ENCODE measurements around the gene SRPK2. TPM values are rescaled to one million over a fixed set of nuclear protein-coding genes. Genes with fewer than 3 reads are reported as not detected.
A peak's percentile ranks its signal among the peaks of the same experiment; 100 is the strongest.
"Not testable (repeated sequence)": the region's sequence is repeated elsewhere in the genome, so short reads cannot be mapped to it uniquely, and the experiment has no call there.

The SRPK2 gene
- total RNA-seq, 1 donor from 2014 or later: 45.0 TPM

DNA sequence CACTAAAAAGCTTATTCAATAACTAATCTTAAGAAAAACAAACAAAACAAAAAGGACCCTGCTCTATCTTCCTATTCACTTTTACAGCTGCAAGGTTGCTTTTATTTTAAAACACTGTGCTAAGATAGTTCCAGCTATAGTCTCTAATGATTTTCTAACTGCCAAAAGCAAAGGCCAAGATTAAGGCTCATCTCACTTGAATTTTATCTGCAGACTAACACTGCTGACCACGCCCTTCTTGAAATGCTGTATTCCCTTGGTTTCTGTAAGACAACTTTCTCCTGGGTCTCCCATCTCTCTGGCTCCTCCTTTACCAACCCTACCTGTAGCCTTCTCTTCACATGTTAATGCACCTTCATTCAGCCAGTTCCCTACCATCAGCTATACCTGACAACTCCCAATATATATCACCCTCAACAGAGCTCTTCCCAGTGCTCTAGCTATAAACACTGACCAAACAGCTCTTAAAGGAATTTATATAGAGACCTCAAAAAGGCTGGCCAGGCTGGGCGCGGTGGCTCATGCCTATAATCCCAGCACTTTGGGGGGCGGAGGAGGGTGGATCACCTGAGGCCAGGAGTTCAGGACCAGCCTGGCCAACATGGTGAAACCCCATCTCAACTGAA, 11.7 kb downstream of the SRPK2 start:
- no peak for DNase-seq (ENCODE audit: low spot score)

DNA sequence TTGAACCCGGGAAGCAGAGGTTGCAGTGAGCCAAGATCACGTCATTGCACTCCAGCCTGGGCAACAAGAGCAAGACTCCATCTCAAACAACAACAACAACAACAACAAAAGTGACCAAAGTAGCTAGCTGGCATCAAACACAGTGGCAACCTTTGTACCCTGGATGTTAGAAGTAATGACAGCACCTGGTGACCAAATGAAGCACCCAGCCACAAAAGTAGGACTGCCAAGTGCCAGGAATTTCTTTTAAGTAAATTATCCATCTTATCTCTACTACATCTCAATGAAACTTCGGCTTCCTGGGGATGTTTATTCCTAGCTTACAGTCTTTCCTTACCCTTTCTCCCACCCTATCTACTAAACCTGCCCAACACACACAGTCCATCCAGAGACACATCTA, 18.8 kb downstream of the SRPK2 start:
- no peak for DNase-seq (ENCODE audit: low spot score)

DNA sequence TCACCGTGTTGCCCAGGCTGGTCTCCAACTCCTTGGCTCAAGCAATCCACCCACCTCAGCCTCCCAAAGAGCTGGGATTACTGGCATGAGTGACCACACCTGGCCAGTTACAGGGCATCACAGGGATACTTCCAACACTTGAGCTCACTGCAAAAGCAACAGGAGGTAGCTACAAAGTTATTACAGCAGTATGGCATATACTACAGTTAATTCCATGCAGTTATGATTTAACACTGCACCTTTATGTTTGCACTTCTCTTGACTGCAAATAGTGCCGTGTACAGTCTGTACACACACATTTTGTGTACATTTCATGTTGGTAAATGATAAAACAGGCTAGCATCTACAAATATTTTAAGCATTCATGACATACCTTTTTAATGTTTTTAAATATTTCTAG, 21.3 kb downstream of the SRPK2 start:
- DNase-seq (ENCODE audit: low spot score): no peak

DNA sequence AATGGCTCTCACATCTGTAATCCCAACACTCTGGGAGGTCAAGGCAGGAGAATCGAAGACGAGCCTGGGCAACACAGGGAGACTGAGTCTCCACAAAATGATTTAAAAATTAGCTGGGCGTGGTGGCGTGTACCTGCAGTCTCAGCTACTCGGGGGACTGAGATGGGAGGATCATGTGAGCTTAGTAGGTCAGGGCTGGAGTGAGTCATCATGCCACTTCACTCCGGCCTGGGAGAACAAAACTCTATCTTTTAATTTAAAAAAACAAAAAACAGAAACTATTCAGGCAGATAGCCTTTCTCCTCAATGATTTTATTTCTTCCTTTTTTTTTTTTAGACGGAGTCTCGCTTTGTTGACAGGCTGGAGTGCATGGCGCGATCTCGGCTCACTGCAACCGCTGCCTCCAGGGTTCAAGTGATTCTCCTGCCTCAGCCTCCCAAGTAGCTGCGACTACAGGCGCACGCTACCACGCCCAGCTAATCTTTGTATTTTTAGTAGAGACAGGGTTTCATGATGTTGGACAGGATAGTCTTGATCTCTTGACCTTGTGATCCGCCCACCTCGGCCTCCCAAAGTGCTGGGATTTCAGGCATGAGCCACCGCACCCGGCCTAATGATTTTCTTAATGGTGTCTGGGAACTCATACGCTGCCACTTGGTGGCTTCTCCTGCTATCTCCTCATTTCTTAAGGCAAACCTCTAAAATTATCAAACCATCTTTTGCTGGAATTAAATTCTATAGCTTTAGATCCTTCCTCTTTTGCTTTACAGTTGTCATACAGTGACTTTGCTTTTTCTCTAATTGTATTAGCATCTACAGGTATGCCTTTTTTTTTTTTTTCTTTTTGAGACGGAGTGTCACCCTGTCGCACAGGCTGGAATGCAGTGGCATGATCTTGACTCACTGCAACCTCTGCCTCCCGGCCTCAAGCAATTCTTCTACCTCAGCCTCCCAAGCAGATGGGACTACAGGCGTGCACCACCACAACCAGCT, 22.9 kb downstream of the SRPK2 start:
- DNase-seq (ENCODE audit: low spot score): no peak

DNA sequence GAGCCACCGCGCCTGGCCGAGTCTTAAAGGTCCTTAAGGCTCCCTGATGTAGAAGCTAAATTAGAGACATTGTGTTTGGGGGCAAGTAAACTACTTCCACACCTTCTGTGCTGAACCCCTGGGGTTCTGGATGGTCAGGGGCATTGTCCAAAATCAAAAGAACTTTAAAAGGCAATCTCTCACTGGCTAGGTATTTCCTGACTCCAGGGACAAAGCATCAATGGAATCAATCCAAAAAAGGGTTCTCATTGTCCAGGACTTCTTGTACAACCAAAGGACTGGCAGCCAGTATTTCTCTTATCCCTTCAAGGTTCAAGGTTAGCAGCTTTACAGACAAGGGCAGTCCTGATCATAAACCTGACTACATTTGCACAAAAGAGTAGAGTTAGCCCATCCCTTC, 24.0 kb downstream of the SRPK2 start:
- DNase-seq (ENCODE audit: low spot score): no peak

DNA sequence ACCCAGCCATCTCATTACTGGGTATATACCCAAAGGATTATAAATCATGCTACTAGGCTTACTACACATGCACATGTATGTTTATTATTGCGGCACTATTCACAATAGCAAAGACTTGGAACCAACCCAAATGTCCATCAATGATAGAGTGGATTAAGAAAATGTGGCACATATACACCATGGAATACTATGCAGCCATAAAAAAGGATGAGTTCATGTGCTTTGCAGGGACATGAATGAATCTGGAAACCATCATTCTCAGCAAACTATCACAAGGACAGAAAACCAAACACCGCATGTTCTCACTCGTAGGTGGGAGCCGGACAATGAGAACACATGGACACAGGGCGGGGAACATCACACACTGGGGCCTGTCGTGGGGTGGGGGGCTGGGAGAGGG, 25.1 kb downstream of the SRPK2 start:
- DNase-seq (ENCODE audit: low spot score): not testable (repeated sequence)

DNA sequence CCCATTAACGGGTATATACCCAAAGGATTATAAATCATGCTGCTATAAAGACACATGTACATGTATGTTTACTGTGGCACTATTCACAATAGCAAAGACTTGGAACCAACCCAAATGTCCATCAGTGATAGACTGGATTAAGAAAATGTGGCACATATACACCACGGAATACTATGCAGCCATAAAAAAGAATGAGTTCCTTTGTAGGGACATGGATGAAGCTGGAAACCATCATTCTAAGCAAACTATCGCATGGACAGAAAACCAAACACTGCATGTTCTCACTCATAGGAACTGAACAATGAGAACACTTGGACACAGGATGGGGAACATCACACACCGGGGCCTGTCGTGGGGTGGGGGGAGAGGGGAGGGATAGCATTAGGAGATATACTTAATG, 26.0 kb downstream of the SRPK2 start:
- not testable (repeated sequence) for DNase-seq (ENCODE audit: low spot score)

DNA sequence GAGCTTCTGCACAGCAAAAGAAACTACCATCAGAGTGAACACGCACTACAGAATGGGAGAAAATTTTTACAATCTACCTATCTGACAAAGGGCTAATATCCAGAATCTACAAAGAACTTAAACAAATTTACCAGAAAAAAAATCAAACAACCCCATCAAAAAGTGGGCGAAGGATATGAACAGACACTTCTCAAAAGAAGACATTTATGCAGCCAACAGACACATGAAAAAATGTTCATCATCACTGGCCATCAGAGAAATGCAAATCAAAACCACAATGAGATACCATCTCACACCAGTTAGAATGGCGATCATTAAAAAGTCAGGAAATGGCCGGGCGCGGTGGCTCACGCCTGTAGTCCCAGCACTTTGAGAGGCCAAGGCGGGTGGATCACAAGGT, 26.7 kb downstream of the SRPK2 start:
- DNase-seq (ENCODE audit: low spot score): not testable (repeated sequence)

DNA sequence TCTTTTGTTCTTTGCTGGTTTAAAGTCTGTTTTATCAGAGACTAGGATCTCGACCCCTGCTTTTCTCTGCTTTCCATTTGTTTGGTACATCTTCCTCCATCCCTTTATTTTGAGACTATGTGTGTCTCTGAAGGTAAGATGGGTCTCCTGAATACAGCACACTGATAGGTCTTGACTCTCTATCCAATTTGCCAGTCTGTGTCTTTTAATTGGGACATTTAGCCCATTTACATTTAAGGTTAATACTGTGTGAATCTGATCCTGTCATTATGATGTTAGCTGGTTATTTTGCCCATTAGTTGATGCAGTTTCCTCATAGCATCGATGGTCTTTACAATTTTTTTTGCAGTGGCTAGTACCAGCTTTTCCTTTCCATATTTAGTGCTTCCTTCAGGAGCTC, 28.6 kb downstream of the SRPK2 start:
- not testable (repeated sequence) for DNase-seq (ENCODE audit: low spot score)

DNA sequence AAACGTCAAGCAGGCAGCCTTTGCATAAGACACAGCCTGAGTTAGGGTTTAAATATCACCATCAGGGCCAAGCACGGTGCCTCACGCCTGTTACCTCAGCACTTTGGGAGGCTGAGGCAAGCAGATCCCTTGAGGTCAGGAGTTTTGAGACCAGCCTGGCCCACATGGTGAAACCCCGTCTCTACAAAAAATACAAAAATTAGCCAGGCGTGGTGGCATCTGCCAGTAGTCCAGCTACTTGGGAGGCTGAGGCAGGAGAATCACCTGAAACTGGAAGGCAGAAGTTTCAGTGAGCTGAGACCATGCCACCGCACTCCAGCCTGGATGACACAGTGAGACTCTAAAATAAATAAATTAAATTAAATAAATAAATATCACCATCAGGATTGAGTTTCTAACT, 33.0 kb downstream of the SRPK2 start:
- DNase-seq (ENCODE audit: low spot score): no peak

DNA sequence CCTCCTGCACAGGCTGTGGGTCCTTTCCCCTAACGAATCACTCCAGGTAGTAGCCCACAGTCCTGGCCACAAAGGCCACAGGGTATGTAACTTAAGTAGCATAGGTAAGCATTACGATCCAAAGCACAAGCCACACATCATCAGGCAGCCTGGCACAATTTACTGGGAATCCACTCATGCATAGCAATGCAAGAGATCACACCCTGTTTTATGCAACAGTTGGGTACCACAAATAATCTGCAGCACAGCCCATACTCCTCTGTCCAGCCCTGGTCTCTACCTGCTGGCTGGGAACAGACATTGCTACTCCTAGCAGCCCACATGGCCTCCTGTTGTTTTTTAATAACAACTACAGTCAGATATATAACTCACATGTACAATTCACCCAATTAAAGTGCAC, 34.3 kb downstream of the SRPK2 start:
- no peak for DNase-seq (ENCODE audit: low spot score)

DNA sequence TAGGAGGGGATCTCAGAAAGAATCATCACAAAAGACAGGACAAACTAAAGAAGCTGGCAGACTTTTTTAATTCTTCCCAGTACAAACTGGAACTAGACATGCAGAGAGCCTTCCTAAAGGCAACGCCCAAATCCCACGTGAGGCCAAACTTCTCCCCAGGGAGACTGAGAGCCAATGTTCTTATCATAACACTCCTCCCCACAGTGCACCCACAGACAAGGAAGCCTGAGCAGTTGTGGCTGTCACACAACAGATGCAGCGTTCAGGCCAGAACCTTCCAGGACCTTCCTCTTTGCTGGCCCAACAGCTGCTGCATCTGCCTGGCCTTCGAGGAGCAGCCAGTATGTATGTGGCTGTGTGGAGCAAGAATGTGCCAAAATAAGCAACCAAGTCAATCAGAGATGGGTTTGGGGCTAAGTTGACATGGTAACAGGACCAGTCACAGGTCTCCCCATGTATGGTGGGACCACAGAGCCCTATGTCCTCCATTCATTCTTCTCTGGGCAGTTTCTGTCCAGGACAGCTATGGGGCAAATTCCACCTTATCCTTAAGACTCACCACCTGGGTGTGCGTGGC, 34.9 kb downstream of the SRPK2 start:
- peak; percentile 47 for DNase-seq (ENCODE audit: low spot score)

DNA sequence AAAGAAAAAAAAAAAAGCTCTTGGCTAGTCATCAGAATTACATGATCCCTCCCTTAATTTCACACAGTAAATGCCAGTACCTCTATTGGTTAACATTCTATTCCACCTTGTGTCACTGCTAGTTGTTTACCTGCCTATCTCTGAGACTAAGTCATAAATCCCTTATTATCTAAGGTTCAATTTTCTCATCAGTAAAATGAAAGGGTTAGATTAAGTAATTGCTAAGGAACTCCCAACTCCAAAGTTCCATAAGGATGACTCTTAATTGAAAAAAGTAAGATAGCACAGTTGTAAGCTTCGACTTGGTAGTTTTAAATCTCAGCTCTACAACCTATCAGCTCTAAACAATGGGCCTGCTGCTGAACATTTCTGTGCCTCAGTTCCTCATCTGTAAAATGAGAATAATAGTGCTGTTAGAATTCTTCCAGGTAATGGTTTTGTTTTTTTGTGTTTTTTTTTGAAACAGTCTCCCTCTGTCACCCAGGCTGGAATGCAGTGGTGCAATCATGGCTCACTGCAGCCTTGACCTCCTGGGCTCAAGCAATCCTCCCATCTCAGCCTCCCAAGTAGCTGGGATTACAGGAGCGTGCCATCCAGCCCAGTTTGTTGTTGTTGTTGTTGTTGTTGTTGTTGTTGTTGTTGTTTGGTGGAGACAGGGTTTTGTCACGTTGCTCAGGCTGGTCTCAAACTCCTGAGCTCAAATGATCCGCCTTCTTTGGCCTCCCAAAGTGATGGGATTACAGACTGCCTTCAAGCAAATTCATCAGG, 35.6 kb downstream of the SRPK2 start:
- no peak for DNase-seq (ENCODE audit: low spot score)

DNA sequence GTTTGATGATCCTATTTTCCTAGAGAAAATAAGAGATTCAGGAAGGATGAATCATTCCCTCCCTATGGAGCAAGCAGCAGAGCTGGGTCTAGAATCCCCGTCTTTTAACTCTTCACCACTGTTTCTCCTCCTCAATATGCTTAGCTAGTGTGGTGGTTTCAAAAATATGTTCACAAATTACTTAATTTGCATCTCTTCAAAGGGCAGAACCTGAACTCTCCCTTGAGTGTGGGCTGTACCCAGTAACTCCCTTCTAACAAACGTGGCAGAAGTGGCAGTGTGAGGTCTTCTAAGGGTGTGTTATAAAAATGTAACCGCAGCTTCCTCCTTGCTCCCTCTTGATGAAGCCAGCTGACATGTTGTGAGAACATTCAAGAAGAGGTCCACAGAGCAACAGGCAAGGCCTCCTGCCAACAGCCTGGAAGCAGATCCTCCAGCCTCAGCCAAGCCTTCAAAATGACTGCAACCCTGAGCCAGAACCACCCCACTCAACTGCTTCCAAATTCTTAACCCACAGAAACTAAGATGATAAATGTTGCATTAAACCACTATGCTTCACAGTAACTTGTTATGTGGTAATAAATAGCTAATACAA, 36.6 kb downstream of the SRPK2 start:
- peak; percentile 72 for DNase-seq (ENCODE audit: low spot score)

DNA sequence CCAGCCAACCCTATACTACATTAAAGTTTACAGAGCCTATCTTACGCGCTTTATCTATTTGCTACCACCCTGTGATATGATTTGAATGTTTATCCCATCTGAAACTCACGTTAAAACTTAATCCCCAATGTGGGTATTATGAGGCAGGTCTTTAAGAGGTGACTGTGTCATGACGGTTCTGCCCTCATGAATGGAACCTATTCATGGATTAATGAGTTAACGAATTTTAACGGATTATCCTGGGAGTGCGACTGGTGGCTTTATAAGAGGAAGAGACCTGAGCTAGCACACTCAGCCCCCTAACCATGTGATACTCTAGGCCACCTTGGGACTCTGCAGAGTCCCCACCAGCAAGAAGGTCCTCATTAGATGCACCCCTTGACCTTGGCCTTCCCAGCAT, 37.8 kb downstream of the SRPK2 start:
- DNase-seq (ENCODE audit: low spot score): no peak

DNA sequence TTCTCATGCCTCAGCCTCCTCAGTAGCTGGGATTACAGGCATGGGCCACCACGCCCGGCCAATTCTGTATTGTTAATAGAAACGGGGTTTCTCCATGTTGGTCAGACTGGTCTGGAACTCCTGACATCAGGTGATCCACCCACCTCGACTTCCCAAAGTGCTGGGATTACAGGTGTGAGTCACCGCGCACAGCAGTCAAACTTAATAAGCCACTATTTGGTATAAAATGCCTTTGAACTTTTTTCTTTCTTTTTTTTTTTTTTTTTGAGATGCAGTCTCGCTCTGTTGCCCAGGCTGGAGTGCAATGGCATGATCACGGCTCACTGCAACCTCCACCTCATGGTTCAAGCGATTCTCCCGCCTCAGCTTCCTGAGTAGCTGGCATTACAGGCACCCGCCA, 40.5 kb downstream of the SRPK2 start:
- not testable (repeated sequence) for DNase-seq (ENCODE audit: low spot score)

DNA sequence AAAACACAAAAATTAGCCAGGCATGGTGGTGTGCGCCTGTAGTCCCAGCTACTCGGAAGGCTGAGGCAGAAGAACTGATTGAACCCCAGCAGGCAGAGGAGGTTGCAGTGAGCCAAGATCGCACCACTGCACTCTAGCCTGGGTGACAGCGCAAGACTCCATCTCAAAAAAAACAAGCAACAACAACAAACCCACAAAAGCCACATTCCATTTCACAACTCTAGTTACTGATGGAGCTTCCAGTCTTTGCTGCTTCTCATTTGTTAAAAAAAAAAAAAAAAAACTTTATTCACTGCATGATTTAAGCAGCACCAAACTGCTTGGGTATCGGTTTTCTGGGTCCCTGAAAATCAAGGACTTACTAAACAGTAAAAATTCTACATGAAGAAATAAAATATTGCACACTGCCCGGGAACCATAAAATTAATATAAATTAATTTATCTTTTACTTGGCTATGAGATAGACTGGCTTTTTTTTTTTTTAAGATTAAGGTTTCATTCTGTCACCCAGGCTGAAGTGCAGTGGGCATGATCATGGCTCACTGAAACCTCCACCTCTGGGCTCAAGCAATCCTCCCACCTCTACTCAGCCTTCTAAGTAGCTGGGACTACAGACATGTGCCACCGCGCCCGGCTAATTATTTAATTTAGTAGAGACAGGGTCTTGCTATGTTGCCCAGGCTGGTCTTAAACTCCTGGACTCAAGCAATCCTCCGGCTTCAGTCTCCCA, 42.0 kb downstream of the SRPK2 start:
- no peak for DNase-seq (ENCODE audit: low spot score)

DNA sequence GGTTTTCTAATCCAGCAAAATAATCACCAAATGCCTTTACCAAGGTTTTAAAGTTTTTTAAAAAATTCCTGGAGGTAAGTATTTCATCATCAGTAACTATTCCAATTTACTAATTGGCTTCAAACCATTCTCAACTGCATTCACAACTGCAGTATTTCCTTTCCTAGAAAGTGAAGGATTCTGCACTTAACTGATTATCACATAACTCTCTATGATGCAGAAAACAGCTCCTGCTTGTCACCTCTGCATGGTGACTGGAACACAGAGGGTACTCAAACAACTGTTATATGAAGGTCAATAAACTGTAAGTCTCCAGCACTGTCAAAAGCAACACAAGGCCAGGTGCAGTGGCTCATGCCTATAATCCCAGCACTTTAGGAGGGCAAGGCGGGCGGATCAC, 42.6 kb downstream of the SRPK2 start:
- no peak for DNase-seq (ENCODE audit: low spot score)

DNA sequence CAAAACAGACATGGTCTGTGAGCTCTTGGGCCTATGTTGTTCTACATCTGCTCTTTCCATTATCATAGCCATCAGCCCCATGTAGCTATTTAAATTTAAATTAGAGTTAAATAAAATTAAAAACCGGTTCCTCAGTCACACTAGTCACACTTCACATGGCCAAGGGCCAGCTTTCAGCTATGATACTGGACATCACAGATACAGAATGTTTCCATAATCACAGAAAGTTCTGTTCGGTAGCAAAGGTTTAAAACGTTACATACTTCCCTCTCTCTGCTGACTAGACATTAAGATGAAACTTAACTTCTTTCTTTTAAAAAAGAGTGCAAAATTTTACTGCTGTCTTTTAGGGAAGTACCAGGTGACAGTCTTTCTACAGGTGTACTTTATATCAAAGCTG, 43.0 kb downstream of the SRPK2 start:
- no peak for DNase-seq (ENCODE audit: low spot score)

DNA sequence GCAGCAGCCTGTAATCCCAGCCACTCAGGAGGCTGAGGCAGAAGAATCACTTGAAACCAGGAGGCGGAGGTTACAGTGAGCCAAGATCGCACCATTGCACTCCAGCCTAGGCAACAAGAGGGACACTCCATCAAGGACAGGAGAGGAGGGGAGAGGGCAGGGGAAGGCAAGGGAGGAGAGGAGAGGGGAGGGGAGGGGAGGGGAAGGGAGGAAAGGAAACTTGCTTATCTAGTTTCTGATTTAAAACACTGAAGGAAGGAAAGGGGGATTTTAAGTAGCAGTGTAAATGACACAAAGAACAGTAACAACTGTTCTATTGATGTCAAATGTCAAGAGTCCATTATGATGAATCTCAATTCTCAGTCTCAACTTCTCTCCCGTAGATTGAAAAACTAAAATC, 43.7 kb downstream of the SRPK2 start:
- no peak for DNase-seq (ENCODE audit: low spot score)

Measured in mucosa of gallbladder (tissue), 1 donor.